Activated T-cell treated with anti-CD3 and anti-CD28 coated beads, Interleukin-2, amount 50 U/mL, for 72 hours (primary cell): Measurements from ENCODE around the gene KRTAP5-2. TPM values are rescaled to one million over a fixed set of nuclear protein-coding genes. Genes with fewer than 3 reads are reported as not detected.

Experiments
- ATAC-seq, 2 donors: fragments of 150-1000 bp; cut with Tn5 transposase; replicated peaks in 1 of 2; 2 replicates each; pipeline ENCODE4 v1.10.0; 2021; ENCODE audit warnings: moderate library complexity in 2 of 2, mild to moderate bottlenecking in 1 of 2
- DNase-seq, 2 donors: peaks; one replicate each; pipeline ENCODE4 v3.0.0; 2021 to 2022; ENCODE audit warnings: mixed read lengths in 1 of 2
- H3K27ac Mint-ChIP-seq: one replicate; pipeline ENCODE4 v1.8.0; 2022; ENCODE audit warnings: mild to moderate bottlenecking, moderate library complexity, mixed read lengths
- H3K27me3 Mint-ChIP-seq: one replicate; pipeline ENCODE4 v1.8.0; 2022; ENCODE audit warnings: low read depth, mixed read lengths
- H3K36me3 Mint-ChIP-seq, 2 donors: one replicate each; pipeline ENCODE4 v1.8.0; 2022; ENCODE audit warnings: mixed read lengths in 2 of 2, mild to moderate bottlenecking in 1 of 2; ENCODE audit not compliant: insufficient read depth in 2 of 2
- H3K4me1 Mint-ChIP-seq: one replicate; pipeline ENCODE4 v1.8.0; 2022; ENCODE audit warnings: low read depth, mixed read lengths
- H3K4me3 Mint-ChIP-seq, 2 donors: one replicate each; pipeline ENCODE4 v1.8.0; 2022; ENCODE audit warnings: mild to moderate bottlenecking in 2 of 2, mixed read lengths in 2 of 2, moderate library complexity in 2 of 2
- H3K9me3 Mint-ChIP-seq, 2 donors: one replicate each; pipeline ENCODE4 v1.8.0; 2022; ENCODE audit warnings: mixed read lengths in 2 of 2
- total RNA-seq, 2 donors: library from RNA; stranded (reverse); gene quantifications; one replicate each; pipeline ENCODE4 v1.2.3, GENCODE V29; 2022

The KRTAP5-2 gene
- total RNA-seq, 2 donors from 2014 or later, result not detected

DNA sequence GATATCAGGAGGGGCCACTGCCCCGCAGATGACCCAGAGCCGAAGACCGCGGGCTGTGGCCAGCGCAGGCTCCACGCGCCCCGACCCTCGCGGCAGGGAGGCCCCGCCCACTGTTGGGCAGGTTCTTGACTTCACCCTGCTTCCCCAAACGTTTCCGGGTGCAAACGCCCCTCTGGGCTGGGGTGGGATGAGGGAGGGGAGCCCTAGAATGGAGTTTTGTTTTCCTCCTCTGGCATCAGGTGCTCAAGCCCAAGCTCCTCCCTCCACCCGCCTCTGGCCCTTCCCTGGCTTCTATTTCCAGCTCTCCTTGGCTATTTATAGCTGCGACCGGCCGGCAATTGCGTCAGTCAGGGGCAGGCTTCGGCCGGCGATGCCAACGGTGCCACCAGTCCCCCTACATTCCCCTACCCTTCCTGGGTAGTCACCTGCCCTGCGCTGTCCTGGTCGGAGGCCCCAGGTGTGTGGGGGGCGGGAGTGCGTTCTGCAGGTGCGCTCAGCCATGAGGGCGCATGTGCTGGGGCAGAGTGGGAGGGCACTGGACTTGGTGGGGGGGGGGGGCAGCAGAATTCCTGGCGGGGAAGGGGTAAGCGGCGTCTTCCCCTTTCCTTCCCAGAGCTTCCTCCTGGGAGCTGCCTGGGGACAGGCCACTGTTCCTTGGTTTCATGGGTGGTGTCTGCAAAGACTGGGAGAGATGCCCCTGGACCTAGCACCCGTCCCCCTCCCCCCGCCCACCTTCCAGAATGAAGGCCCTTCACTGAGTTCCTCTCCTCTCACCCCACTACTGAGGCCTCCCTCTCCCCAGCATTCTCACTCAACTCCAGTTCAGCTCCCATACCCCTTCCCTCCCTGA is 49.6 kb downstream of the KRTAP5-2 start:
- H3K9me3 Mint-ChIP-seq, result no peaks in the 10 kb centered on the region
- no peaks in the 10 kb centered on the region for H3K36me3 Mint-ChIP-seq
- peaks cover 5% of the 10 kb centered on the region for H3K4me1 Mint-ChIP-seq
- DNase-seq (no peak), ATAC-seq (no peak)
- H3K27ac Mint-ChIP-seq, result no peak overlapping the region
- H3K27me3 Mint-ChIP-seq, result peaks cover 35% of the 10 kb centered on the region
- peak overlapping the region in 1 of 2 donors; percentile 32 for H3K4me3 Mint-ChIP-seq

DNA sequence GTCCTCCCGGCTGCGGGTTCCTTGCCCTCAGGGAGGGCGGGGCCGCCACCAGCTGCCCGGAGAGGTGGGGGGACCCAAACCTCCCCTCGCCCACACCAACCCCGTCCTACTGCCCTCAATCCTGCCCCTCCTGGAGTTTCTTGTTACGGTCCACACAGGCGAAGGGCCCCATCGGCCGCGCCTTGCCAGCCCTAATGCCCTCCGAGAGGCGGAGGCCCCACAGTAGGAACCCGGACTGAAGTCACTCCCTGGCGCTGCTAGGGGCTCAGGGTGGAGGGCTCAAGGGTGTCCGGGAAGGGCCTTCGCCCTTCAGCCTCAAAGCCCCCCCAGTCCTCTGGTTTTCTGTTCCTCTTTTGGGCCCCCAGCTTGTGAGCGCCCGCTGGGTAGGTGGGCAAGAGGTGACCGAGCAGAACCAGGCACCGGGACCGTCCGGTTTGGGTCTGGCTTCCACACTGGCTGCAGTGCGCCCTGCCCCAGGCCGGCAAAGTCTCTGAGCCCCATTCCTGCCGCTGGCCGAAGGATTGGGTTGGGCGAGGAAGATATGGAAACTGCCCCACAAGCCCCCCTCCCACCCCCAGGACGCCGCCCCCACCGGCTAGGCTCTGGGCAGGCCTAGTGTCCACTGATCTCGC is 50.5 kb downstream of the KRTAP5-2 start:
- peak in 1 of 2 donors; percentile 5 for ATAC-seq
- DNase-seq, result no peak
- Mint-ChIP-seq H3K4me3 (peak overlapping the region; percentile 54 to 66), H3K36me3 (no peaks in the 10 kb centered on the region), H3K27ac (no peak overlapping the region), H3K9me3 (no peaks in the 10 kb centered on the region), H3K4me1 (peaks cover 5% of the 10 kb centered on the region), H3K27me3 (peaks cover 35% of the 10 kb centered on the region)

Other genes with a start within 250 kb of the KRTAP5-2 start
- under 1 TPM; 0.51 to 0.84 TPM for gene BRSK2, start 208.4 kb downstream of the KRTAP5-2 start, total RNA-seq
- gene MOB2, start 111.5 kb downstream of the KRTAP5-2 start, total RNA-seq, result 10 to 100 TPM; 30.7 to 31.0 TPM
- 1 to 10 TPM; 2.8 to 5.1 TPM for gene DUSP8, start 26.0 kb downstream of the KRTAP5-2 start, total RNA-seq
- not detected for gene KRTAP5-1, start 13.0 kb downstream of the KRTAP5-2 start, total RNA-seq
- gene KRTAP5-3, start 10.2 kb upstream of the KRTAP5-2 start, total RNA-seq, result not detected
- gene KRTAP5-4, start 23.8 kb upstream of the KRTAP5-2 start, total RNA-seq, result not detected
- not detected for gene KRTAP5-5, start 31.5 kb upstream of the KRTAP5-2 start, total RNA-seq
- not detected for gene KRTAP5-6, start 98.9 kb upstream of the KRTAP5-2 start, total RNA-seq
- 1 to 10 TPM in 1 of 2 donors, under 1 TPM in 1; 0.91 to 1.5 TPM for gene IFITM10, start 152.3 kb upstream of the KRTAP5-2 start, total RNA-seq
- gene CTSD, start 165.6 kb upstream of the KRTAP5-2 start, total RNA-seq, result 10 to 100 TPM; 56.2 to 66.9 TPM
- gene SYT8, start 236.7 kb upstream of the KRTAP5-2 start, total RNA-seq, result not detected
- 1 to 10 TPM; 1.2 TPM for gene TNNI2, start 240.7 kb upstream of the KRTAP5-2 start, total RNA-seq